NCI-H510A treated with DMSO at 0.1 percent for 48 hours (cell line): ENCODE results near the gene CEP131.

Source experiments
- DNase-seq: peaks from one replicate; lab custom pipeline; 2025; lab: John Stamatoyannopoulos, UW

The CEP131 gene

DNA sequence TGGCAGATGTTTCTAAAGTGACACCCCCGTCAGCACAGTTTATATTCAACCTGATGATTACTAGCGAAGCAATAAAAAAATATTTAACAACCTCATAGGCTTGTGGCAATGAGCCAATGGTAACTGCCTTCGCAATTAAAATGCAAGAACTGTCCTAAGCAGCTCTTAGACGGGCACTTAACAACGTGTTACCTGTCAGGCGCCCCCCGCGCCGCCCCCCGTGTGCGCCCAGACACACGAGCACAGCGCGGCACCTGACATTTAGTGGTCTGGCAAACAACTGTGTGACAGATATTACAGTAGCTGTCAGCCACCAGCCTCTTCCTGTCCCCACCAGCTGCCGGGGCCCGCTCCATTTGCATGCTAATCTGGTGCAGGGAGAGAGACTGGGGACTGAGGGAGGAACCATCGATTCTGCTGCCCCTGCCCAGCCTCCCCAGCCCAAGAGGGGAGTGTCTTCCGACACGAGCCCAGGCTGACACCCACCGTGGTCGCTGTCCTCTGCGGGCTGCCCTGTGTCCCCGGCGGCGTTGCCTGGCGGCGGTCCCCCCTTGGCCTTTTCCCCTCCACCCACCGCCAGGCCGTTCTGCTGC, 29.0 kb upstream of the CEP131 start:
- DNase-seq, result peak; percentile 94

- DNase-seq, result peak; percentile 68
Observed at GRCh38 chr17:81251094-81251708, 28.4 kb upstream of the CEP131 start.

DNA sequence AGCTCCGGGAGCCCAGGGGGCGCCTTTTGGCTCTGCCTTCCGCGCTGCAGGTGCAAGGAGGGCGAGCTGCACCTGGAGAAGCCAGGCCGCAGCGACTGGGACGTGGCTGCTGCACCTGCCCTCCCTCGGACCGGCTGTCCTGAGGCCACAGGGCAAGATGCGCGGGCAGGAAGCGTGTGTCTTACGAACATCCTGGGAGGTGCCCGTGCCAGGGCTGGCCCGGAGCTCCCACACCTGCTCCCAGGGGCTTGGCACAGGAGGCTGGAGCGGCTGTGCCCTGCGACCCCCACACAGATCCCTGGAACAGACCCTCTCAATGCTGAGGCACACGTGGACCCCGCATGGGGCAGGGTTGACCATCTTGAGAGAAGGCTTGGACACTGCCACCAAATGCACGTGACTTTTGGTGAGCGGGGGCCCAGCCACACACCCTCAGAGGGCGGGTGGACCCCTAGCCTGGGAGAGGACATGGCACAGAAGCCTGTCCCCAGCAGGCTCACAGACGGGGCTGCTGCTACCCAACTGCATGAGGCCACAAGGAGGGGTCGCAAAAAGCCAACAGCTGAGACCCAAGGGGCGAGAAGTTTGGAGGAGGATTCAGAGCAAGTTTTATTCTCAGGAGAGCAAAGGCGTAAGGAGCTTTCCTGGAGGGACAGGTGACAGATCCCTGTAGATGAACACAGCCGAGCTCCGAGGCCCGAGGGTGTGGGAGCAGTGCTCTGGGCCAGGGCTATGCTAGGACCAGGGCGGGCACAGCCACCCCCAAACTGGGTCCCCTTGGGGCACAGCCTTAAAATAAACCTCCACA, 27.7 kb upstream of the CEP131 start:
- DNase-seq, result peak; percentile 32

DNA sequence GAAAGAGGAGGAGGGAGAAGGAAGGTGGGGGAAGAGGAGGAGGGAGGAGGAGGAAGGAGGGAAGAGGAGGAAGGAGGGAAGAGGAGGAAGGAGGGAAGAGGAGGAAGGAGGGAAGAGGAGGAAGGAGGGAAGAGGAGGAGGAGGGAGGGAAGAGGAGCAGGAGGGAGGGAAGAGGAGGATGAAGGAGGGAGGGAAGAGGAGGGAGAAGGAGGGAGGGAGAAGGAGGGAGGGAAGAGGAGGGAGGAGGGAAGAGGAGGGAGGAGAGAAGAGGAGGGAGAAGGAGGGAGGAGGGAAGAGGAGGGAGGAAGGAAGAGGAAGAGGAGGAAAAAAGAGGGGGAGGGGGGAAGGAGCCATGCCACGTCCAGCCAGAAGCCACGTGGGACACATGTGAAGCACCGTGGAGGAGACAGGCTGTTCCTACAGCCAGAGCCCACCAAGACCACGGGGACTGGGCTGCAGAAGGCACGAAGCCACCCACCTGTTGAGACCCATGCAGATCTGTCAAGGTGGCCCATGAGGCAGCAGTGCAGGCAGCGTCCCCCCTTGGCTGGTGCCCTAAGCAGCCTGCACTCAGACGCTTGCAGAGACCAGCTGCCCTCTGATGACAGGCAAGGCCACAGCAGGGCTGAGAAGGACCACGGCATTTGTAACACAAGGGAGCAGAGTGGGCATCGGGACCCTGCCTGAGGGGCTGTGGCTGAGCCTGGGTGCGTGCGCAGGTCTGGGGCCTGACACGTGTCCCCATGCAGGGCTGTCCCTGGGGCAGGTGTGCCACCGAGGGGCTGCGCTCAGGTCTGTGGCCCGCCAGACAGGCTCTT, 26.7 kb upstream of the CEP131 start:
- DNase-seq, result no peak

- no peak for DNase-seq
Observed at GRCh38 chr17:81248649-81249048, 25.9 kb upstream of the CEP131 start.

DNA sequence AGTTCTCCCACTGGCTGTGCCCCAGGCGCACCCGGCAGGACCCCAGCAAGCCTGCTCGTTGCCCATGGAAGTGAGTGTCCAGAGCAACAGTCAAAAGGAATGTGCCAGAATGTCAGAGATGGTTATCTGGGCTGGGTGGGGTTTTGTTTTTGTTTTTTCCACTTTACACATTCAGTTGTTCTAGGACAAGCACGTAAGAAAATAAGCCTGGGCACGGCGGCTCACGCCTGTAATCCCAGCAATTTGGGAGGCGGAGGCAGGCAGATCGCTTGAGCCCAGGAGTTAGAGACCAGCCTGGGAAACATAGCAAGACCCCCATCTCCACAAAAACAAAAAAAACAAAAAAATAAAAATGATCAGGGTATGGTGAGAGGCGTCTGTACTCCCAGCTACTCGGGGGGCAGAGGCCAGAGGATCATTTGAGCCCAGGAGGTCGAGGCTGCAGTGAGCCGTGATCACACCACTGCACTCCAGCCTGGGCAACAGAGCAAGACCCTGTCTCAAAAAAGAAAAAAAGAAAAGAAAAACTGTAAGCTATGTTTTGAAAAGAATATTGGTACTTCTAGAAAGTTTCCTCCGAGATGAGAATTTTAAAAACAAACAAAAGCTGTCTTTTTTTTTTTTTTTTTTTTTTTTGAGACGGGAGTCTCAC, 24.7 kb upstream of the CEP131 start:
- no peak for DNase-seq

DNA sequence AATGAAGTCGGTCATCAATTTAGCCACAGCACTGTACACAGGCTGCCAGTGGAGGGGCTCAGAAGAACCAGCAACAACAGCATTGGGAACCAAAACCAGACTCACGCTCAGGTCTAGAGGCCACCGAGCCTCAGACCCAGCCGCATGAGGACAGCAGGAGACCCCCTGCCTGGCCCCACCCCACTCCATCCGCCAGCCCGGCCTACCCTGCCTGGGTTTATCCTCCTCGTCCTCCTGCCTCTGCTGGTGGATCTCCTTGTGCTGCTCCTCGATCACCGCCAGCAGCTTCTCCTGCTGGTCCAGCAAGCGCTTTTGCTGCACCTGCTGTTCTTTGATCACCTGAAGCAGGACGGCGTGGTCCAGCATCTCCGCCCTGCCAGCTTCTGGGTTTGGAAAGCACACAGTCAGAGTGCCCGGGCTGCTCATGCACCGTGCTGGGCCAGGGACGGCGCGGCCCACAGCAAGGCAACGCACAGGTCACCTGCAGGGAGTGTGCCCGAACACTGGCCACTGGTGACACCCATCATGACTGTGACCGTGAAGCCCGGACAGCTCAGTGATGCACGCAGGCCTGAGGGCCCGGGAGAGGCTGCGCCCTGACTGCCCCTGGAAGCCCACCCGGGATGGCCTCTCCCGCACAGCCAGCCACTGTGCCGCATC, 24.0 kb upstream of the CEP131 start:
- no peak for DNase-seq

DNA sequence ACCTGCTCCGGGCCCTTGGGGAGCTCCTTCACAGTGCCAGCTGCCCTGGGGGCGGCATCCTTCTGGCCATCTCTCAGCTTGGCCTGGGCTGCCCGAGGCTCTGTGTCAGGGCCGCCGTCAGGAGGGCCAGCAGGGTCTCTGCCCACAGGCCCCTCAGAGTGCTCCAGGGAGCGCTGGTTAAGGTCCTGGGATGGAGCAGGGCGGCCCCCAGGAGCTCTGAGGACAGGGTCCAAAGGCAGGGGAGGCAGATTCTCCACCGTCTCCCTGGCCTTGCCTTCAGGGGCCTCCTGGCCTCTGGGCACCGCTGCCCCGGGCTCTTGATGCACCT, 23.5 kb upstream of the CEP131 start:
- no peak for DNase-seq

DNA sequence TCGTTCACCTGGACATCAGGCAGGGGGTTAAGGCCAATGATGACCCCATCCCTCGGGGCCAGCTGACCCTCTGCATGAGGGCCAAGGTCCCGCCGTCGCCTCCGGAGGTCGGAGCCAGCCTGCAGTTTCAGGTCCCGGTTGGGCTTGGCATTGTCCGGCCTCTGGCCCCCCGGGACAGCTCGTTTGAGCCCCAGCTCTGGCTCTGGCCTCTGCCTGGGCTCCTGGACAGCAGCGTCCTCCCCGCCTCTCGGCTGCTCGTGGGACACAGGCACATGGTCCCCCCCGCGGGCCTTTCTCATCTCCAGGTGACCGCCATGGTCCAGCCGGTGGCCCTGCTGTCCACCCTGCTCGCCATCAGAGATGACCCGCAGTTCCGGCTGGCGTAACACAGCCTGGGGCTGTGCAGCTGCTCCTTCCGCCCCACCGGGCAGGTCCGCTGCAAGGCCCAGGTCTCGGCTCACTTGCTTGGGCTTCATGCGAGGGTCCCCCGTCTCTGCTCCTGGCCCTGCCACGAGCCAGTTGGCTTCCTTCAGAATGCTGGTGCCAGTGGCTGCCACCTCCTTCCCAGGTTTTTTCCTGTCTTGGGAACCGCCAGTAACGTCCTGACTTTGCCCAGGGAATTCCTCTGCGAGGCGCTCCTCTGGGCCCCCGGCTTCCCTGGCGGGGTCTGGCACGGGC, 23.0 kb upstream of the CEP131 start:
- DNase-seq, result no peak

GRCh38 chr17:81245024-81245664, 22.4 kb upstream of the CEP131 start:
- no peak for DNase-seq

DNA sequence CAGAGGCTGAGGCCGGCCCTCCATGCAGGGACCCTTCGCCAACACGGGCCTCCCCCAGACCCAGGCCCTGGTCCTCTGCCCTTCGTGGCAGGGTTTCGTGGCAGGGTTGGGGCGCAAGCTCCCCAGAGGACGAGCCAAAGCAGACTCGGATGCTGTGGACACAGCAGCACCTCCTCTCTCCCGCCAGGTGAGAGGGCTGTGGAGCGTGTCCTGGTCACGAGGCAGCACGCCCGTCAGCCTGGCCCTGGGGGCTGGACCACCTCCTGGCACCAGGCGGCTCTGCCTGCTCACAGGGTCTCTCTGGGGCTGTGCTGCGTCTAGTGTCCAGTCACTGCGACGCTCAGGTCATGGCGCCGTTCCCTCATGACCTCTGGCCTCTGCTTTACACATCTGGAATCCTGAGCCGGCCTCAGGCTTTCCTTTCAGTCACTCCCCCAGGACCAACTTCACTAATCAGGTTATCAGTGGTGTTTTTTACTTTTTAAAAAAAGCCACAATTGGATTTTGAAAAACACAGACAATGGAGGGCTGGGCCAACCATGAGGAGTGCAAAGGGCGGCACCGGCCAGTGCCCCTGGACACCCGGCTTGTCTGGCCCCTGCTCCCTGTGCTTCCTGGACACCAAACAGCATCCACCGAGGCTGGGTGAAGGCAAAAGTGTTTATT, 21.7 kb upstream of the CEP131 start:
- no peak for DNase-seq

DNA sequence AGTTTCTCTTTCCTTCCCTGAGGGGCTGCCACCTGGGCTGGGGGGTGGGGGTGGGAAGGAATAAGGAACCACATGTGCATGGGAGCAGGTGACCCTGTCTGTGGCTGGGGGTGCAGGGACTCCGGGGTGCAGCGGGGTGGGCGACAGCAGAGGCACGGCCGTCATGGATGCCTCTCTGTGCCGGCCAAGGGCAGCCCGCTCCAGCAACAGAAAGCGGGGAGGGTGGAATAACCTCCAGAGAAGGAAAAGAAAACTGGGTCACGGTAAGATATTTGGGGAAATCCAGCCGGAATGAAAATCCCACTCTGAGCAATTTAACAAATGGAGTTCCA, 20.5 kb upstream of the CEP131 start:
- no peak for DNase-seq

DNA sequence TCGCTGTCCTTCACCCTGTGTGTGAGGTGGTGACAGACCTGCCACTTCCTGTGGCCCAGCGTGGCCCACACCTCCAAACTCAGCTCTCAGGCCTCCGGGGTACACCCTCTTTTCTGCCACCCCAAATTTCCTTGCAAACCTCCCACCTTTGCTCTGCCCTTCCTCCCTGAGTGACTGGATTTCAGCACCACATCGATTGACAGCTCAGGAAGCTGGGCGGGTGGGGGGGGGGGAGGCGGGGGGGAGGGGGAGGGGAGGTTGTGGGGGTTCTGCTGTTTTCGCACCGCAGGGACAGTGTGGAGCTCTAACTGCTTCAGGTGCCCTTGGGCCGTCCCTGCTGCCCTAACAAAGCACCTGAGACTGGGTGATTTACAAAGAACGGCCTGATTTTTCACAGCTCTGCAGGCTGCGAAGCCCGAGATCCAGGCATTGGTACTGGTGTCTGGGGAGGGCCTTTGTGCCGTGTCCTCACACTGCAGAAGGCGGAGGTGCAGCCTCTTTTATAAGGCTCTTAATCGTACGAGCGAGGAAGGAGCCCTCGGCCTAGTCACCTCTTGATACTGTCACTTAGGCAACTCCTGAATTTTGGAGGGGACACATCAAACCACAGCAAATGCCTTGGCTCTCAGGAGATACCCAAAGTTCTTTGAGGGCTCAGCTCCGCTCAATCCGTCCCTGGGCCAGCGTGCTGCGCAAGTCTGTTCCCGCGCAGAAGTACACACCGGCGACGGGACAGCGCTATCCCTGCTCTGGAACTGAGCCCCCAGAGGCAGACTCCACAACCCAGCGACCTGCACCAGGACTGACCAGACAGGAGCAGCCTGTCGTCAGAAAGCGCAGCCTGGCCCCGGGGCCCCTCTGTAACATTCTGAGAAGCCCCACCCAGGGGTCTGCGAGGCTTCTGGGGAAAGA, 19.9 kb upstream of the CEP131 start:
- DNase-seq, result no peak

DNA sequence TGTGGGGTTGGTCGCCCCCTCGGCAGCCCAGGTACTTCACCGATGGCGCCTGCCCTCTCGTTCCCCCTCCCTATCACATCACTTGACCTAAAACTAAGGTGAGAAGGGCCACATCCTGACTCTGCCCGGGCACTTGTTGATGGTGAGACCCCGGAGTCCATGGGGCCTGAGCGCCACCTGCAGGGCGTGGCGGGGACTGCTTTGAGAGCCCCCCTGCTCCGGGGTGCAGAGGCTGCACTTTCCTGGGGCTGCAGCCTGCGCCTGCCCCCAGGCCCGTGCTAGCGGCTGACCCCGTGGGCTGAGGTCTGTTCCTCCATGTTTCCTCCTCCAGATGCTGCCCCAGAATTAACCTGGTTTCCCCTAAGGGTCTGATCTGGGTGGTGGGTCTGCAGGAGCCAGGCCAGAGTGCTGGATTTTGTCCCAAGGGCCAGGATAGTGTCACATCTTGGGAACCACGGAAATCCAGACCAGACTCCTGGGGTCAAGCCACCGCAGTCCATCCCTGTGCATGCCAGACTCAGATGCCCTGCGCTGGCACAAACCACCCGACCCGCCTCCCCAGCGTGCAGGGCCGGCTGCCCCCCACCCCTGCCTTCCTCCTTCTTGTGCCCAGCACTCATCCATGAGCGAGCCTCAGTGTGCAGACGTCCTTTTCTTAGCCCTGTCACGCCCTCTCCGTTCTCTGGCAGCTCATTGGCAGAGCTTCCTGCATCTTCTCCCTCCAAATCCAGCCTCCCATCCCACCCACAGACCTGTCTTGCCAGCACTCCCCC, 19.1 kb upstream of the CEP131 start:
- DNase-seq, result peak; percentile 36

DNA sequence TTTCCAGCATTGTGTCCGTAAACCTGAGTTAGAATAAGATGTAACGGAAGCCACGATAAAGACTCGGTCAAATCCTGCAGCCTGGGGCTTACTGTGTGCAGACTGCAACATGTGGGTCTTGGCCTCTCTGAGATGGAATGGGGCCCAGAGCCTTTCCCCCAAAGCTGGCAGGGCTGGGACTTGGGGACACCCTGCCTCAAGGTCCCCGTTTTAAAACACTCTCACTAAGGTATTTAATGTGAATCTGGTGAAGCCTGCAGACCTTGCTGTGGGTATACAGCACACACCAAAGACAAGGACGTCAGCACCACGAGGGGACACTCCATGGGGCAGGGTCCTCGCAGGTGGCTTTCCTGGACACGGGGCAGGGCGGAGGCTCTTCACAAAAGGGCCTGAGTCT, 18.4 kb upstream of the CEP131 start:
- no peak for DNase-seq

DNA sequence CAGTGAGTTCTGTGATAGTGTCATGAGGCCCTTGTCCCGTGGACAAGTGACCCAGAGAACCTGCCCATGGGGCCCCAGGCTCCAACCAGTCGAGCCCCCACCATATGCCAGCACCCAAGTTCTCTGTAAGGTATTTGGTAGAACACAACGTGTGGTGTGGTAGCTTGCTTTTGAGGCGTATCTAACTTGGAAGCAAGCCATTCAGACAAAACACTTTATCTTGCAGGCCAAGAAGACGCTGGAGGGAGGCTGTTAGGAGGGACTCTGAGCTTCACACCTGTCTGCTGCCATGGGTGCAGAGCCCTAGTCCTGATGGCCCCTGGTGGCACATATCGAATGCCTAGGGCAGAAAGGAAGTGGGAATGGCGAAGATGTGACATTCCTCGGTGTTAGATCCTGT, 18.0 kb upstream of the CEP131 start:
- no peak for DNase-seq

DNA sequence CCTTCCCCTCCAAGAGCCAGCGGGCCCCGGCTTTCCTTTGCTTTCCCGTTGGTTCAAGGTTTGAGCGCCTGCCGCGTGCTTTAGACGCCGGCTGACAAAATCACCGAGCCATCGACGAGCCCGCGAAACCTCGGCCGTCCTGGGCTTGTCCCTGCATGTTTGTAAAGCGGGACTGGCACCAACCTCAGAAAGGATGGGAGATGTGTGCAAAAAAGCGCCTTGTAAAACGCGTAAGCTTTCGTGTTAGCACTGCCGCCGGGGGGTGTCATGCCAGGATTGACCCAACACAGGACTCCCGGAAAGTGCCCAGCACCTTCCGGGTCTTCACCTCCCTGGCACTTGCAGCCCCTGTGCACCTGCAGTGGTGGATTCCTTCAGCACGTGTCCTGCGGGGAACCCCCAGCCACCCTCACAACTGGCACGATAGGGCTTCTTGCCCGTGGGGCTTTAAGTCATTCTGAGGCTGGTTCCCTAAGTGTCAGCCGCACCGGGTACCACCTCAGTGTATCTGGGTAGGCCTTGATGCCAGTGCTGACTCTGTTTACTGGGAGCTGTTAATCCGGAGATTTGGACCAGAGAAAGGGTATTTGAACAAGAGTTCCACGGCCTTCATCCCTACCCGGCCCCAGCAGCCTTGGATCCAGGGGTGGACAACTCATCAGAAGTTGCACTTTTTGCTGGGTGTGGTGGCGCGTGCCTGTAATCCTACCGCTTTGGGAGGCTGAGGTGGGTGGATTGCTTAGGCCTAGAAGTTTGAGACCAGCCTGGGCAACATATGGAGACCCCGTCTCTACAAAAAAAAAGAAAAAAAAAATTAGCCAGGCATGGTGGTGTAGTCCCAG, 17.2 kb upstream of the CEP131 start:
- DNase-seq, result no peak
